Chondrocyte (in vitro differentiated cells): ENCODE data around the gene ZMYM4. TPM values are rescaled to one million over a fixed set of nuclear protein-coding genes. Genes with fewer than 3 reads are reported as not detected.
"Not testable (repeated sequence)": the region's sequence is repeated elsewhere in the genome, so short reads cannot be mapped to it uniquely, and the experiment has no call there.

Experiments used
- DNase-seq: peaks from one replicate; pipeline ENCODE4 v3.0.0; 2021; ENCODE audit warnings: mixed read lengths, low spot score
- H3K27ac Mint-ChIP-seq: one replicate; pipeline ENCODE4 v1.8.0; 2021; ENCODE audit warnings: mild to moderate bottlenecking, moderate library complexity, mixed read lengths; ENCODE audit not compliant: unreplicated experiment
- H3K27me3 Mint-ChIP-seq: 2 replicates; pipeline ENCODE4 v1.8.0; 2021; ENCODE audit warnings: low read depth, mixed read lengths
- H3K36me3 Mint-ChIP-seq: 2 replicates; pipeline ENCODE4 v1.8.0; 2021; ENCODE audit warnings: low read depth, mixed read lengths
- H3K4me1 Mint-ChIP-seq: 2 replicates; pipeline ENCODE4 v1.8.0; 2021; ENCODE audit warnings: low read depth, mild to moderate bottlenecking, mixed read lengths
- H3K4me3 Mint-ChIP-seq: one replicate; pipeline ENCODE4 v1.8.0; 2021; ENCODE audit warnings: mild to moderate bottlenecking, moderate library complexity, mixed read lengths; ENCODE audit not compliant: unreplicated experiment
- H3K9me3 Mint-ChIP-seq: 2 replicates; pipeline ENCODE4 v1.8.0; 2021; ENCODE audit warnings: low read depth, mixed read lengths
- CTCF ChIP-seq: fragments of 200-600 bp; sonication (generic); IDR thresholded peaks from 2 replicates; pipeline ENCODE4 v1.5.0; 2021; ENCODE audit warnings: antibody characterized with exemption, mild to moderate bottlenecking, moderate library complexity
- total RNA-seq: library from RNA; stranded (reverse); gene quantifications from 3 replicates; pipeline ENCODE4 v1.2.1, GENCODE V29; 2021

The ZMYM4 gene
- total RNA-seq, 1 donor from 2014 or later = 51.0 TPM

GRCh38 chr1:35229587-35230360, 38.7 kb upstream of the ZMYM4 start:
- Mint-ChIP-seq H3K27me3 (peaks cover 4% of the 10 kb centered on the region), H3K4me3 (no peak overlapping the region), H3K4me1 (no peaks in the 10 kb centered on the region), H3K27ac (no peak overlapping the region), H3K9me3 (no peaks in the 10 kb centered on the region), H3K36me3 (no peaks in the 10 kb centered on the region)
- no peak for DNase-seq
- TF ChIP-seq CTCF = no peak

- peaks cover 4% of the 10 kb centered on the region for H3K27me3 Mint-ChIP-seq
- no peak overlapping the region for H3K27ac Mint-ChIP-seq
- H3K9me3 Mint-ChIP-seq = no peaks in the 10 kb centered on the region
- TF ChIP-seq CTCF = no peak
- no peak overlapping the region for H3K4me3 Mint-ChIP-seq
- H3K36me3 Mint-ChIP-seq = no peaks in the 10 kb centered on the region
- no peak for DNase-seq
- no peaks in the 10 kb centered on the region for H3K4me1 Mint-ChIP-seq
Measured at GRCh38 chr1:35231287-35231686, 37.2 kb upstream of the ZMYM4 start.

GRCh38 chr1:35236772-35237171, 31.7 kb upstream of the ZMYM4 start:
- not testable (repeated sequence) for H3K27me3 Mint-ChIP-seq, H3K9me3 Mint-ChIP-seq, H3K27ac Mint-ChIP-seq, DNase-seq, H3K4me3 Mint-ChIP-seq, H3K4me1 Mint-ChIP-seq, H3K36me3 Mint-ChIP-seq

DNA sequence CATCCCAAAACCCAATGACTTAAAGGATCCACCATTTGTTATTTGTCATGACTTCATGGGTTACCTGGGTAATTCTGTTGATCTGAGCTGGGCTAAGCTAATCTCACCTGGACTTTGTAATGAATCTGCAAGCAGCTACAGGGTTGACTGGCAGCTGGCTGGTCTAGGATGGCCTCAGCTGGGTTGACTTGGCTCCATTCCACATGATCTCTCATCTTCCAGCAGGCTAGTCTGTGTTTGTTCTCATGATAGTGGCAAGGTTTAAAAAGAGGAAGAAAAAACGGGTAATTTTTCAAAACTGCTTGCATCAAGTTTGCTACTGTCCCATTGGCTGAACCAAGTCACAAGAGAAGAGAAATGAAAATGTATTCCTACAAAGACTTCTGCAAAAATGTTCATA, 24.8 kb upstream of the ZMYM4 start:
- H3K27ac Mint-ChIP-seq = no peak overlapping the region
- no peak for TF ChIP-seq CTCF
- no peak overlapping the region for H3K4me3 Mint-ChIP-seq
- no peak for DNase-seq
- H3K36me3 Mint-ChIP-seq = no peaks in the 10 kb centered on the region
- no peaks in the 10 kb centered on the region for H3K9me3 Mint-ChIP-seq
- no peaks in the 10 kb centered on the region for H3K27me3 Mint-ChIP-seq
- no peaks in the 10 kb centered on the region for H3K4me1 Mint-ChIP-seq

- Mint-ChIP-seq H3K27me3 (peaks cover 2% of the 10 kb centered on the region), H3K4me1 (no peaks in the 10 kb centered on the region), H3K36me3 (no peaks in the 10 kb centered on the region), H3K9me3 (peaks cover 3% of the 10 kb centered on the region), H3K4me3 (no peak overlapping the region), H3K27ac (no peak overlapping the region)
- DNase-seq = no peak
- no peak for TF ChIP-seq CTCF
Measured at GRCh38 chr1:35247256-35247655, 21.3 kb upstream of the ZMYM4 start.

GRCh38 chr1:35253941-35254340, 14.6 kb upstream of the ZMYM4 start:
- DNase-seq = no peak
- no peak for TF ChIP-seq CTCF
- H3K27me3 Mint-ChIP-seq = peaks cover 2% of the 10 kb centered on the region
- no peak overlapping the region for H3K4me3 Mint-ChIP-seq
- no peak overlapping the region for H3K27ac Mint-ChIP-seq
- H3K4me1 Mint-ChIP-seq = no peaks in the 10 kb centered on the region
- H3K9me3 Mint-ChIP-seq = peaks cover 3% of the 10 kb centered on the region
- H3K36me3 Mint-ChIP-seq = no peaks in the 10 kb centered on the region
